ENCODE measurements around the gene DOCK7.

DNA sequence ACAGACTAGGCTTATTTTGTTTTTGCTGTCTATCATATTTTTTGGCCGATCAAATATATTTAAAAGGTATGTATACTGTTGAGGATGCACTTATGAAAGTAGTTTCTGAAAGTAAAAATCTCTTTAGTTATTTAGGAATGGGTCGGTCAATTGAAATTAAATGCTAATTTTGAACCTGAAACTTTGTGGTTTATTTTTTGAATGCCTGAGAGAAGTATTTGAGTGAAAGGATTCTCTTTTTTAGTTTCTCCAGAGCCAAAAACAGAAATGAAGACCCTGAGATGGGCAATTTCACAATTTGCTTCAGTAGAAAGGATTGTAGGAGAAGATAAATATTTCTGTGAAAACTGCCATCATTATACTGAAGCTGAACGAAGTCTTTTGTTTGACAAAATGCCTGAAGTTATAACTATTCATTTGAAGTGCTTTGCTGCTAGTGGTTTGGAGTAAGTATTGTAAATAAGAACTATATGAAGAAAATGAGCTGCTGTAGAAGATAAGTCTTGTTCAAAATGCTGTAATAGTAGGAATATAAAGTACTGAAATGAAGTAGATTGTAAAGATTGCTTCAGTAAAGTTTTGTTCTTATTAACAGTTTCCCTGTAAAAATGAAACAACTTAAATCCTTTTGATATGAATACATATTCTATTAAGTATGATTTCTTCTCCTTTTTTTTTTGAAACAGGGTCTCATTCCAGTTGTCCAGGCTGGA, 239.8 kb downstream of the DOCK7 start:
- TF ChIP-seq, protein P1, sequence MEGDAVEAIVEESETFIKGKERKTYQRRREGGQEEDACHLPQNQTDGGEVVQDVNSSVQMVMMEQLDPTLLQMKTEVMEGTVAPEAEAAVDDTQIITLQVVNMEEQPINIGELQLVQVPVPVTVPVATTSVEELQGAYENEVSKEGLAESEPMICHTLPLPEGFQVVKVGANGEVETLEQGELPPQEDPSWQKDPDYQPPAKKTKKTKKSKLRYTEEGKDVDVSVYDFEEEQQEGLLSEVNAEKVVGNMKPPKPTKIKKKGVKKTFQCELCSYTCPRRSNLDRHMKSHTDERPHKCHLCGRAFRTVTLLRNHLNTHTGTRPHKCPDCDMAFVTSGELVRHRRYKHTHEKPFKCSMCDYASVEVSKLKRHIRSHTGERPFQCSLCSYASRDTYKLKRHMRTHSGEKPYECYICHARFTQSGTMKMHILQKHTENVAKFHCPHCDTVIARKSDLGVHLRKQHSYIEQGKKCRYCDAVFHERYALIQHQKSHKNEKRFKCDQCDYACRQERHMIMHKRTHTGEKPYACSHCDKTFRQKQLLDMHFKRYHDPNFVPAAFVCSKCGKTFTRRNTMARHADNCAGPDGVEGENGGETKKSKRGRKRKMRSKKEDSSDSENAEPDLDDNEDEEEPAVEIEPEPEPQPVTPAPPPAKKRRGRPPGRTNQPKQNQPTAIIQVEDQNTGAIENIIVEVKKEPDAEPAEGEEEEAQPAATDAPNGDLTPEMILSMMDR (IDR thresholded peaks at IDR 0.05; ENCODE audit: insufficient read depth, low read length, poor library complexity, severe bottlenecking): no peak
- no peak for TF ChIP-seq EZH2phosphoT487 (conservative IDR thresholded peaks at IDR 0.05; ENCODE audit: low read length)

All from SU-DHL-6 (cell line).